Renal cortical epithelial cell (primary cell): Measurements from ENCODE around the gene ERVW-1. TPM values are rescaled to one million over a fixed set of nuclear protein-coding genes. Genes with fewer than 3 reads are reported as not detected.
"Not testable (repeated sequence)": the region's sequence is repeated elsewhere in the genome, so short reads cannot be mapped to it uniquely, and the experiment has no call there.

Experiments used
- DNase-seq: peaks from one replicate; pipeline ENCODE4 v3.0.0-alpha.2; 2011; ENCODE audit warnings: low read depth
- total RNA-seq: library from RNA; depleted of rRNA; stranded (reverse); fragments of >200 nt; gene quantifications from 2 replicates; pipeline ENCODE4 v1.2.3, GENCODE V29; 2014

ERVW-1 gene
- total RNA-seq, 1 donor from 2014 or later = not detected

DNA sequence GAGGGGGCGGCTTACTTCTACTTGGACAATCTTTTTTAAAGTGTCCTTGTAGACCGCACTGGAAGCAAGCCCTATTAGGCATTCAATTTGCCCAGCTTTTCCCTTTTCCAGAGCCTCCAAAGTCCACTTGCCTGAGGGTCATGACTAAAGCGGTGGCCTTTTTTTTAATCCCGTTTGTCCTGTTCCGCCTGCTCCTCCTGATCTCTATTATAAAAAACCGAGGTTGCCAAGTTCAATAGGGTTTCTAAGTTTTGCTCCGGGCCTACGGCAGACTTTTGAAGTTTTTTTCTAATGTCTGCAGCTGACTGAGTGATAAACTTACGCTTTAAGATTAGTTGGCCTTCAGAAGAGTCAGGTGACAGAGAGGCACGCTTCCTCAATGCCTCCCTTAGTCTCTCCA lies 3.8 kb downstream of the ERVW-1 start:
- DNase-seq = not testable (repeated sequence)

DNA sequence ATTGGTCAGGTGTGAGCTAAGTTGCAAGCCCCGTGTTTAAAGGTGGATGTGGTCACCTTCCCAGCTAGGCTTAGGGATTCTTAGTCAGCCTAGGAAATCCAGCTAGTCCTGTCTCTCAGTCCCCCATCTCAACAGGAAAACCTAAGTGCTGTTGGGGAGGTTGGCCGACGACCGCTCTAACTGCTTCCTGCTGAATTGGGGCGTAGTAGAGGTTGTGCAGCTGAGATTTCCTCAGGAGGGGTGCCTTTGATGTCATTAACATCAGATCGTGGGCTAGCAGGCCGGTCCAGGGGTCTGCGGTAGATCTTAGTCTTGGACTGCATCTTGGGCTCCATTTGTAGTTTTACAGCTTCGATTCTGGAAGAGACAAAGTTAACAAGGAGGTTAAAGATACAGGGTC lies 9.2 kb downstream of the ERVW-1 start:
- not testable (repeated sequence) for DNase-seq

DNA sequence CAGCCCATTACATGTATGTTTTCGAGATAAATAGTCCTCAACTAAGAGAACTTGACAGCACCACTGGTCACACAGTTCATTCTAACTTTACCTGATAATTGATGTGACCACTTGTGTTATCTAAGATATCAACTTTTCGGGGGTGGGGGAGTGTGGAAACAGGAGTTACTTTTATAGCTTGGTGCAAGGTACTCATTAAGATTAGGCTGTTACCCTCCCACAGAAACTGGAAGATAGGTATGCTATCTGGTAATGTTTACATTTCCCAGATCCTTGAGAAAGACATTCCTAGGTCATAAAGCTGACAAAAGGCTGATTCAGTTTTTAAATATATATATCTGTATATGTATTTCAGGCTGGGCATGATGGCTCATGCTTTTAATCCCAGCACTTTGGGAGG lies 11.1 kb downstream of the ERVW-1 start:
- no peak for DNase-seq

DNA sequence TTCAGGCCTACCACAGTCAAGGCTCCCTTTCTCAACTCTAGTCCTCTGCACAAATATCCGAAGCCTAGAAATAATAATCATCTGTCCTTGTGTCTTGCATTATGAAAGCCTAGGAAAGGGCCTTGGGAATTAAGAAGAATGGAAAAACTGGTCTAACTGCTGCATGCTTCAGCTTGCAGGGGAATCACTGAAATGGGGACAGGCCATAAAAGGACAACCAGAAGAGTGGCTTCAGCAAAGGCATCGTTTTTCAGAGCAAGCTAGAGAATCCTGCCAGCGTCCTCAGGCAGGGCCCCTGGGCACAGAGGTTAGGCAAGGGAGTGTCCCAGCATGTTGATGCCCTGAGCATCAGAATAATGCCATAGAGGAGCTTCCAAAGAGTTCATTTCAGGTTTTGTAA lies 13.2 kb downstream of the ERVW-1 start:
- no peak for DNase-seq

GRCh38 chr7:92462560-92462959 lies 15.2 kb downstream of the ERVW-1 start:
- no peak for DNase-seq

GRCh38 chr7:92461027-92462003 lies 16.4 kb downstream of the ERVW-1 start:
- DNase-seq = peak; percentile 52

DNA sequence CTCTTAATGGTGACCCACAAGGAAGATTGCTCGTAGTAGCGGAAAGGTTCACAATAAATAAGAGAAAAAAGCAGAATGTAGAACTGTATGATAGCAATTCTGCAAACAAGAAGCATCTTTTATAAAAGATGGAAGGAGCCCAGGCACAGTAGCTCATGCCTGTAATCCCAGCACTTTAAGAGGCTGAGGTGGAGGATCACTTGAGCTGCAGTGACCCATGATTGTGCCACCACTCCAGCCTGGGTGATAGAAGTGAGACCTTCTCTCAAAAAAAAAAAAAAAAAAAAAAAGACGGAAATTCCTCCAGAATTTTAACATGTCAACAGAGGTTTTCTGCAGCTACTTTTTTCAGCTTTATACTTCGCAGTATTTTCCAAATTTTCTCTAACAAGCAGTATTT lies 17.2 kb downstream of the ERVW-1 start:
- DNase-seq = no peak

- DNase-seq = no peak
These were observed 17.6 kb downstream of the ERVW-1 start for GRCh38 chr7:92460109-92460508.

DNA sequence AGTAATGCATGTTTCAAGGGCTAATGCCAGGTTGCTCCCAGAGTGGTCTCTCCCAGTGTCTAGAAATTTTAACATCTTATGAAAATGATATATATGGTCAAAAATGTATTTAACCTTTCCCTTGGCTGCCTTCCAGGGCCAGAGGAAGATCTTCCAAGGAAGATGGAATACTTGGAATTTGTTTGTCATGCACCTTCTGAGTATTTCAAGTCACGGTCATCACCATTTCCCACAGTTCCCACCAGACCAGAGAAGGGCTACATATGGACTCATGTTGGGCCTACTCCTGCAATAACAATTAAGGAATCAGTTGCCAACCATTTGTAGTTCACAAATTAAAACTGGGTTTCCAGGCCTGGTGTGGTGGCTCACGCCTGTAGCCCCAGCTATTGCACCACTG lies 21.5 kb downstream of the ERVW-1 start:
- DNase-seq = no peak

GRCh38 chr7:92451645-92452044 lies 26.1 kb downstream of the ERVW-1 start:
- no peak for DNase-seq

GRCh38 chr7:92448205-92448747 lies 29.5 kb downstream of the ERVW-1 start:
- peak; percentile 81 for DNase-seq

DNA sequence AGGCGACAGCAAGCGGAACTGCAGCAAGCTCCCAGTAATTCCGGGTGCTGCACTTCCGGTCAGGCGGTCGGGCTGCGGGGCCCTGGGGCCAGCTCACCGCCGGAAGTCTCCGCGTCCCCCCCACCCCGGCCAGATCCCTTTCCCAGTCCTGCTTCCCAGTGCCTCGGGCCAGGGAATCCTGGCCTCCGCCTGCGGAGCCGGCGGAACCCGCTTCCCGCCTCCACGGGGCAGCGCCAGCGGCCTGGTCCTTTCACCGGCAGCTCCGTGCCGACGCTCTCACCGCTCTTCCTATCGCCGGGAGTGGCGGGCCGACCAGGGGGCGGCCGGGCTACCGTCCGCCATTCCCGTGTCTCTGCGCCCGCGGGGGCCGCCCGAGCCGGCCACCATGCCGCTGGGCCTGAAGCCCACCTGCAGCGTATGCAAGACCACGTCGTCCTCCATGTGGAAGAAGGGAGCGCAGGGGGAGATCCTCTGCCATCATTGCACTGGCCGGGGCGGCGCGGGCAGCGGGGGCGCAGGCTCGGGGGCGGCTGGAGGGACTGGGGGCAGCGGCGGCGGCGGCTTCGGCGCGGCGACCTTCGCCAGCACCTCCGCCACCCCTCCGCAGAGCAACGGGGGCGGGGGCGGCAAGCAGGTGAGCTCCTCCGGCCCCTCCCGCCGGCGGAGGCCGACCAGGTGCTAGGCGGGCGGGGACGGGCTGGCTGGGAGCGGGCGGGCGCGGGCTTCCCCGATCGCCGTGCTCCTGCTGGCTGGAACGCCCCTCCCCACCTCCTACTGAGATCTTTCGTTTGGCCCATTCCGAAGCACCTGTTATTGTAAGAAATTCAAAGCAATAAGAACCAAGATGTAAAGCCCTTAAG lies 30.2 kb downstream of the ERVW-1 start, which contains the start of gene GATAD1:
Gene GATAD1 (plus strand): TSS at position 138 of the 860 bp plus-strand sequence. CDS start 248 bp downstream, at position 386.
- DNase-seq = peak; percentile 85

- no peak for DNase-seq
These were observed 30.8 kb downstream of the ERVW-1 start for GRCh38 chr7:92446869-92447344.

- not testable (repeated sequence) for DNase-seq
These were observed 35.0 kb downstream of the ERVW-1 start for GRCh38 chr7:92442720-92443119.

- no peak for DNase-seq
These were observed 39.7 kb downstream of the ERVW-1 start for GRCh38 chr7:92437956-92438491.

DNA sequence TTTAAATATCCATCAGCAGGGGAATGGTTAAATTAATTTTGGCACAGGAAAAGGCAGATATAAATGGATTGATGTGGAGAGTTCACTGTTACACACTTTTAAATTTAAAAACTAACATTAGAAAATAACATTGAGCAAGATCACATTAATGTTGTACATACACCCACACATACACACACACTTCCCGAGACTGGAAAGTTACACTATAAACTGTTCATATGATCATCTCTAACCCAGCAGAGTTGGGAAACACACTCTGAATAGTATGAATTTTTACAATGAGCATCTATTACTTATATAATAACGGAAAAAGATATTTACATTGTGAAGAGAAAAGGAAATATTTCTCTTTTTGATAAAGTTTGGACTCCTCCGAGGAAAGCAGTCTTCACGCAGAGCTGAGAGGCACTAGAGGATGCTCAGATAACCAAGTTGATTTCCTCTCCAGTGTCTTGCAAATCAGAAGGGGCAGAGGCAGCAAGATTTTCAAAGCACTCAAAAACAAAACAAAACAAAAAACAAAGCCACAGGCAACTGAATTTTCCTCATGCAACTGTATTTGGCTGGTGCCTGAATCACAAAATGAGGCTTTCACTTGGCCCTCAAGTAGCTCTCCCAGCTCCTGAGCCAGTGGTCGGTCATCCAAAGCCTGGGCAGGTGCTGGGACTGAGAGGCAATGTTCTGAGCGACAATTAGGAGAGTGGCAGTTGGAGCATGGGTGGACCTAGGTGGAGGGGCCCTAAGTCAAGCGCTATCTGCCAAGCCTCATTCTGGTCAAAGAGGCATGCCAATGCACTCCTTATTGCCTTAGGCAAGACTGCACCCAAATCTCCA lies 40.9 kb downstream of the ERVW-1 start:
- no peak for DNase-seq

DNA sequence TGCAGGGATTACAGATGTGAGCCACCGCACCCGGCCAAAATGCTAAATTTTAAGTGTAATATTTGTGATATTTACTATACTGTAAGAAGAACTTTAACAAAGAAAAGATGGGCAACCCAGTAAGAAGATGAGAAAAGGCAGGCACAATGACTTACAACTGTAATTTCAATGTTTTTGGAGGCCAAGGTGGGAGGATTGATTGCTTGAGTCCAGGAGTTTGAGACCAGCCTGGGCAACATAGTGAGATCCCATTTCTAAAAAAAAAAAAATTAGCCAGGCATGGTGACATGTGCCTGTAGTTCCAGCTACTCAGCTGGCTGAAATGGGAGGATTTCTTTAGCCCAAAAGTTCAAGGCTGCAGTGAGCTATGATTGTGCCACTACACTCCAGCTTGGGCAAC lies 42.2 kb downstream of the ERVW-1 start:
- no peak for DNase-seq

DNA sequence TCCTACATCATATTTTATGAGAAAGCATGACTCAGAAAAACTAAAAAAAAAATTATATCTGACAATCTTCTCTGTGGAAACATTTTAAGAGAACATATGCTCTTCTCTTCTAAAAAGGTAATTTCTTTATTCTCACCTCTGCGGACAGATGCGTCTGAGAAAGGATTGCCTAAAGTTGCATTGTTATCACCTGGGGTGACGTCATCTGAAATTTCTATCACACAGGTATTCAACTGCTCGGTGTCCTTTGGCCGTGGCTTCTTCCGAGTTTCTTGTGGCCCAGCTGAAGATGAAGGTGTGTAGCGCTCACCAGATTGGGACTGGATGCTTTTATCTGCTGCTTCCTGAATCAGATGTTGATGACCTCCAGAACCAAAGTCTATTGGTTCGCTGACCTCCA lies 44.7 kb downstream of the ERVW-1 start:
- DNase-seq = no peak

- no peak for DNase-seq
These were observed 45.3 kb downstream of the ERVW-1 start for GRCh38 chr7:92432299-92432946.

GRCh38 chr7:92427193-92427592 lies 50.6 kb downstream of the ERVW-1 start:
- DNase-seq = no peak
